NT2/D1 (cell line): Measurements from ENCODE around the gene SCO1.
"Not testable (repeated sequence)": the region's sequence is repeated elsewhere in the genome, so short reads cannot be mapped to it uniquely, and the experiment has no call there.

Experiments used
- DNase-seq: peaks from one replicate; pipeline ENCODE4 v3.0.0-alpha.2; 2011; ENCODE audit warnings: low read depth, low spot score
- H3K27me3 ChIP-seq: 2 replicates; pipeline ENCODE4 v1.6.0; 2011; ENCODE audit warnings: mild to moderate bottlenecking; ENCODE audit not compliant: insufficient read length, insufficient read depth
- H3K36me3 ChIP-seq: 2 replicates; pipeline ENCODE4 v1.6.1; 2011; ENCODE audit warnings: mild to moderate bottlenecking, low read length, mixed read lengths; ENCODE audit not compliant: insufficient read depth, insufficient read length
- H3K4me1 ChIP-seq: 2 replicates; pipeline ENCODE4 v1.5.1; 2011; ENCODE audit not compliant: insufficient read depth, insufficient read length
- H3K4me3 ChIP-seq: 2 replicates; pipeline ENCODE4 v1.5.1; 2011; ENCODE audit warnings: low read depth; ENCODE audit not compliant: insufficient read length
- H3K9ac ChIP-seq: 2 replicates; pipeline ENCODE4 v1.6.0; 2011; ENCODE audit warnings: low read depth; ENCODE audit not compliant: insufficient read length
- H3K9me3 ChIP-seq: 2 replicates; pipeline ENCODE4 v1.5.1; 2011; ENCODE audit warnings: mild to moderate bottlenecking, low read length; ENCODE audit not compliant: insufficient read depth
- SUZ12 ChIP-seq: IDR thresholded peaks from 2 replicates; pipeline ENCODE4 v1.6.1; 2011; ENCODE audit not compliant: insufficient read length, insufficient read depth; ENCODE audit errors: extremely low read depth
- YY1 ChIP-seq: IDR thresholded peaks from 2 replicates; pipeline ENCODE4 v1.6.1; 2011; ENCODE audit not compliant: insufficient read length, insufficient read depth
- ZNF274 ChIP-seq: IDR thresholded peaks from 2 replicates; pipeline ENCODE4 v1.6.1; 2011; ENCODE audit warnings: mild to moderate bottlenecking, low read depth, low read length

The SCO1 gene

GRCh38 chr17:10739386-10739785 lies 42.1 kb upstream of the SCO1 start:
- H3K27me3 ChIP-seq, result no peaks in the 10 kb centered on the region
- no peaks in the 10 kb centered on the region for H3K9me3 ChIP-seq
- no peak overlapping the region for H3K4me3 ChIP-seq
- H3K36me3 ChIP-seq, result no peaks in the 10 kb centered on the region
- TF ChIP-seq YY1 (no peak), ZNF274 (no peak), SUZ12 (no peak)
- H3K4me1 ChIP-seq, result no peaks in the 10 kb centered on the region
- H3K9ac ChIP-seq, result no peak overlapping the region
- DNase-seq, result no peak

GRCh38 chr17:10738521-10739258 lies 41.4 kb upstream of the SCO1 start:
- H3K9me3 ChIP-seq, result no peaks in the 10 kb centered on the region
- DNase-seq, result no peak
- H3K4me1 ChIP-seq, result no peaks in the 10 kb centered on the region
- H3K4me3 ChIP-seq, result no peak overlapping the region
- TF ChIP-seq ZNF274 (no peak), SUZ12 (no peak), YY1 (no peak)
- no peaks in the 10 kb centered on the region for H3K27me3 ChIP-seq
- no peaks in the 10 kb centered on the region for H3K36me3 ChIP-seq
- H3K9ac ChIP-seq, result no peak overlapping the region

GRCh38 chr17:10737736-10738135 lies 40.4 kb upstream of the SCO1 start:
- TF ChIP-seq SUZ12 (no peak), ZNF274 (no peak), YY1 (no peak)
- Histone ChIP-seq H3K27me3 (no peaks in the 10 kb centered on the region), H3K9ac (no peak overlapping the region), H3K9me3 (no peaks in the 10 kb centered on the region), H3K4me1 (no peaks in the 10 kb centered on the region), H3K36me3 (no peaks in the 10 kb centered on the region), H3K4me3 (no peak overlapping the region)
- no peak for DNase-seq

GRCh38 chr17:10737168-10737622 lies 39.9 kb upstream of the SCO1 start:
- Histone ChIP-seq H3K36me3 (no peaks in the 10 kb centered on the region), H3K4me3 (no peak overlapping the region), H3K4me1 (no peaks in the 10 kb centered on the region), H3K9ac (no peak overlapping the region), H3K27me3 (no peaks in the 10 kb centered on the region), H3K9me3 (no peaks in the 10 kb centered on the region)
- no peak for TF ChIP-seq YY1
- no peak for TF ChIP-seq SUZ12
- TF ChIP-seq ZNF274, result no peak
- no peak for DNase-seq

- no peak overlapping the region for H3K4me3 ChIP-seq
- no peaks in the 10 kb centered on the region for H3K36me3 ChIP-seq
- no peak for DNase-seq
- H3K4me1 ChIP-seq, result peaks cover 2% of the 10 kb centered on the region
- H3K9ac ChIP-seq, result no peak overlapping the region
- TF ChIP-seq ZNF274, result no peak
- TF ChIP-seq YY1, result no peak
- TF ChIP-seq SUZ12, result no peak
- no peaks in the 10 kb centered on the region for H3K9me3 ChIP-seq
- H3K27me3 ChIP-seq, result no peaks in the 10 kb centered on the region
These were observed 38.5 kb upstream of the SCO1 start for GRCh38 chr17:10735821-10736220.

- Histone ChIP-seq H3K36me3 (no peaks in the 10 kb centered on the region), H3K27me3 (no peaks in the 10 kb centered on the region), H3K4me3 (no peak overlapping the region), H3K4me1 (peaks cover 2% of the 10 kb centered on the region), H3K9ac (no peak overlapping the region), H3K9me3 (no peaks in the 10 kb centered on the region)
- no peak for TF ChIP-seq ZNF274
- no peak for TF ChIP-seq YY1
- no peak for TF ChIP-seq SUZ12
- no peak for DNase-seq
These were observed 37.9 kb upstream of the SCO1 start for GRCh38 chr17:10735251-10735650.

- no peak overlapping the region for H3K4me3 ChIP-seq
- H3K4me1 ChIP-seq, result peaks cover 2% of the 10 kb centered on the region
- no peaks in the 10 kb centered on the region for H3K9me3 ChIP-seq
- H3K36me3 ChIP-seq, result no peaks in the 10 kb centered on the region
- TF ChIP-seq YY1 (no peak), SUZ12 (no peak)
- DNase-seq, result no peak
- peaks cover 7% of the 10 kb centered on the region for H3K27me3 ChIP-seq
- H3K9ac ChIP-seq, result no peak overlapping the region
These were observed 36.3 kb upstream of the SCO1 start for GRCh38 chr17:10733666-10734065.

- DNase-seq, H3K9ac ChIP-seq, H3K4me3 ChIP-seq, H3K27me3 ChIP-seq, H3K36me3 ChIP-seq, H3K4me1 ChIP-seq, H3K9me3 ChIP-seq: not testable (repeated sequence)
These were observed 34.8 kb upstream of the SCO1 start for GRCh38 chr17:10732121-10732520.
